ENCODE measurements around the gene CATSPERE.

- no peak for TF ChIP-seq POLR2A (IDR thresholded peaks at IDR 0.05)
- TF ChIP-seq CTCF (IDR thresholded peaks at IDR 0.05), result no peak
- TF ChIP-seq EP300 (IDR thresholded peaks at IDR 0.05), result no peak
These were observed 153.2 kb downstream of the CATSPERE start for GRCh38 chr1:244614113-244614836.
